MCF 10A (cell line): ENCODE results near the gene ZNF692. TPM values are rescaled to one million over a fixed set of nuclear protein-coding genes. Genes with fewer than 3 reads are reported as not detected.
"Not testable (repeated sequence)": the region's sequence is repeated elsewhere in the genome, so short reads cannot be mapped to it uniquely, and the experiment has no call there.

ENCODE experiments used
- BruUV-seq: library from RNA; stranded (reverse); fragments of 400-500 nt; replicated peaks from 2 replicates; lab custom pipeline; 2021; lab: Mats Ljungman, UMichigan
- CTCF ChIA-PET: fragments of 300-600 bp; sonication (Branson Sonifier 250); formaldehyde crosslinking; extraction: SDS; loops from one replicate; lab custom pipeline; 2021; ENCODE audit warnings: antibody characterized with exemption, inconsistent platforms; lab: Yijun Ruan, JAX
- POLR2A ChIA-PET: fragments of 300-600, 350-650 bp; sonication (Branson Sonifier 250); formaldehyde crosslinking; extraction: SDS; loops from one replicate; lab custom pipeline; 2020; ENCODE audit warnings: antibody characterized with exemption, inconsistent platforms; lab: Yijun Ruan, JAX
- DNase-seq: peaks from one replicate; pipeline ENCODE4 v3.0.0-alpha.2; 2018; ENCODE audit not compliant: unreplicated experiment
- H3K27ac Mint-ChIP-seq: one replicate; pipeline ENCODE4 v1.8.0; 2022; ENCODE audit warnings: mild to moderate bottlenecking, low read depth, mixed read lengths; ENCODE audit not compliant: unreplicated experiment
- H3K27me3 Mint-ChIP-seq: one replicate; pipeline ENCODE4 v1.8.0; 2022; ENCODE audit warnings: mixed read lengths; ENCODE audit not compliant: insufficient read depth, unreplicated experiment
- H3K36me3 Mint-ChIP-seq: one replicate; pipeline ENCODE4 v1.8.0; 2022; ENCODE audit warnings: mild to moderate bottlenecking, moderate library complexity, mixed read lengths; ENCODE audit not compliant: insufficient read depth, unreplicated experiment
- H3K4me1 Mint-ChIP-seq: one replicate; pipeline ENCODE4 v1.8.0; 2022; ENCODE audit warnings: mixed read lengths; ENCODE audit not compliant: insufficient read depth, unreplicated experiment
- H3K4me3 Mint-ChIP-seq: one replicate; pipeline ENCODE4 v1.8.0; 2022; ENCODE audit warnings: mild to moderate bottlenecking, moderate library complexity, mixed read lengths; ENCODE audit not compliant: unreplicated experiment
- H3K9me3 Mint-ChIP-seq: one replicate; pipeline ENCODE4 v1.8.0; 2022; ENCODE audit warnings: mixed read lengths; ENCODE audit not compliant: unreplicated experiment
- intact Hi-C: fragments of 100-400 bp; cut with micrococcal nuclease; formaldehyde crosslinking; loops from 2 replicates; pipeline ENCODE4 v1.14.1; 2022
- total RNA-seq: library from RNA; stranded (reverse); gene quantifications from 2 replicates; pipeline ENCODE4 v1.2.3, GENCODE V29; 2022
- TF ChIP-seq, protein P1 (sequence below): fragments of 200-600 bp; IDR thresholded peaks from one replicate; pipeline ENCODE4 v1.8.0; 2022; ENCODE audit warnings: antibody characterized with exemption, mild to moderate bottlenecking; ENCODE audit not compliant: unreplicated experiment

The ZNF692 gene
- total RNA-seq, 1 experiment from 2014 or later: 103 TPM

DNA sequence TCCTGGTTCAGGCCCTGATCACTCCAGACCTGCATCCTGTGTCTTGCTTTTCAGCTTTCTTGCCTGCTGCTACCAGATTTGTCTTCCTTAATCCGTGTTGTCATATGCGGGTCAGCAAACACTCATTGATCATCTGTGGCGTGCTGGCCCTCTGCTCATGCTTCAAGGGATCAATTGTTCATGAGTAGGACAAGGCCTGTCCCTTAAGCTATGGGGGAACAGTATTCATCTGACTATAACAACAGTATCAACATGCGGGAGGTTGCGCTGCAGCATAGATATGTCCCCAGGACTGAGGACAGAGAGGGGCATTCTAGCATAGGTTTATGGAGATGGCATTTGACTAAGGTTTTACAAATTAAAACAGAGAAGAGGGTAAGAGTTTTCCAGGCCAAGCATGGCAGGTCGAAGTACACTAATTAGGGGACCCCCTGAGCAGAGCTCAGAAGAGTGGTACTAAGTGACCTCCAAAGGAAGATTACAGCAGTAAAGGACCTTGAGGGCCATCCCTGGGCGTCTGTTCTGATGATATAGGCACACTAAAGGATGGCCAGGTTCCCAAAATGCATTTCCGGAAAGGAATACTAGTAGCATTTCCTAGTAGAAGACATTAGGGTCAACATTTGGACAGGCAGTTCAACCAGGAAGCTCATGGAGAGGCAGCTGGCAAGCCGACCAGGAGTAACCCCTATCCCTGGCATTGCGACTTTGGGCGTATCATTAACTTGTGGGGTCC is 21.7 kb downstream of the ZNF692 start:
- H3K36me3 Mint-ChIP-seq: no peaks in the 10 kb centered on the region
- H3K27me3 Mint-ChIP-seq: no peaks in the 10 kb centered on the region
- no peaks in the 10 kb centered on the region for H3K9me3 Mint-ChIP-seq
- intact Hi-C loops: no loop called here
- TF ChIP-seq, protein P1, sequence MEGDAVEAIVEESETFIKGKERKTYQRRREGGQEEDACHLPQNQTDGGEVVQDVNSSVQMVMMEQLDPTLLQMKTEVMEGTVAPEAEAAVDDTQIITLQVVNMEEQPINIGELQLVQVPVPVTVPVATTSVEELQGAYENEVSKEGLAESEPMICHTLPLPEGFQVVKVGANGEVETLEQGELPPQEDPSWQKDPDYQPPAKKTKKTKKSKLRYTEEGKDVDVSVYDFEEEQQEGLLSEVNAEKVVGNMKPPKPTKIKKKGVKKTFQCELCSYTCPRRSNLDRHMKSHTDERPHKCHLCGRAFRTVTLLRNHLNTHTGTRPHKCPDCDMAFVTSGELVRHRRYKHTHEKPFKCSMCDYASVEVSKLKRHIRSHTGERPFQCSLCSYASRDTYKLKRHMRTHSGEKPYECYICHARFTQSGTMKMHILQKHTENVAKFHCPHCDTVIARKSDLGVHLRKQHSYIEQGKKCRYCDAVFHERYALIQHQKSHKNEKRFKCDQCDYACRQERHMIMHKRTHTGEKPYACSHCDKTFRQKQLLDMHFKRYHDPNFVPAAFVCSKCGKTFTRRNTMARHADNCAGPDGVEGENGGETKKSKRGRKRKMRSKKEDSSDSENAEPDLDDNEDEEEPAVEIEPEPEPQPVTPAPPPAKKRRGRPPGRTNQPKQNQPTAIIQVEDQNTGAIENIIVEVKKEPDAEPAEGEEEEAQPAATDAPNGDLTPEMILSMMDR: no peak
- no peak for DNase-seq
- ChIA-PET CTCF (interaction anchor here (0.7 to 5.4 kb wide), 13 partner anchors 10 to 433 kb away, joined by 3 to 87 read pairs (median 4); partner anchors contain the start of genes PGBD2, SH3BP5L and ZNF692), POLR2A (interaction anchor here (0.6 to 9.1 kb wide), 25 partner anchors 10 to 594 kb away, joined by 3 to 234 read pairs (median 4); partner anchors contain the start of genes SH3BP5L and ZNF692)
- no peak overlapping the region for H3K27ac Mint-ChIP-seq
- H3K4me1 Mint-ChIP-seq: peaks cover 16% of the 10 kb centered on the region
- no TSS peak for BruUV-seq
- no peak overlapping the region for H3K4me3 Mint-ChIP-seq

DNA sequence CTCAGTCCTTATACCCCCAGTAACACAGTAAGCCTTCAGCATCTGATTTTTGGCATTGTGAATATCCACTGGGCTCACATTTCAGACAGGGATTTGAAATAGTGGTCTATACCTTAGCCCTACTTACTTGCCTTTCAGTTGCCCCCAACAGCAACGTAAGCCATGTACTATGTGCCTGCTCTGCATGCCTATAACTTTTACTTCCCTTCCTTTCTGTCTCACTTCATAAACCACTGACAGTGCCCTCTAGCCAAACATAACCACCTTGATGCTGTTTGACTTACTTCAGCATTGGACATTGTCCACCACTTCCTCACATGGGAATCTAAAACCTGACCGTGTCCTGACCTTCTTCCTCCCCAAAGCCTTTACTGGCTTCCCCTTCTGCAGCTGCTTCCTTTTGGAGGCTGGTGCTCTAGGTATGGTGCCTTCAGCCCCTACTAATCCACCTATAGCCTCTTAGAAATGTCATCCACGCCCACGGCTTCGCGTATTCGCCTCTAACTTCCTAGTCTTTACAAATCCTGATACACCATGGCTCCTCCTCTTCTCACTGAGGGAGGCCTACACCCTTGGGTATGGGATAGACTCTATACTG is 24.4 kb downstream of the ZNF692 start:
- BruUV-seq: no TSS peak
- Mint-ChIP-seq H3K9me3 (no peaks in the 10 kb centered on the region), H3K4me3 (no peak overlapping the region), H3K27ac (no peak overlapping the region), H3K4me1 (no peaks in the 10 kb centered on the region), H3K36me3 (no peaks in the 10 kb centered on the region), H3K27me3 (no peaks in the 10 kb centered on the region)
- POLR2A ChIA-PET: interaction anchor here (6.3 to 9.1 kb wide), 2 partner anchors 7 to 25 kb away, joined by 227 to 234 read pairs; partner anchors contain the start of genes SH3BP5L and ZNF692
- no peak for DNase-seq
- intact Hi-C loops: no loop called here
- CTCF ChIA-PET: interaction anchor here (1.1 kb wide), 1 partner anchor 26 kb away, joined by 3 read pairs; no protein-coding TSS in a partner anchor
- TF ChIP-seq, protein P1: no peak

GRCh38 chr1:248831842-248832241 is 27.0 kb downstream of the ZNF692 start:
- CTCF ChIA-PET: interaction anchor here (0.5 to 1.2 kb wide), 5 partner anchors 26 to 213 kb away, joined by 3 to 9 read pairs (median 4); no protein-coding TSS in a partner anchor
- intact Hi-C loops: no loop called here

DNA sequence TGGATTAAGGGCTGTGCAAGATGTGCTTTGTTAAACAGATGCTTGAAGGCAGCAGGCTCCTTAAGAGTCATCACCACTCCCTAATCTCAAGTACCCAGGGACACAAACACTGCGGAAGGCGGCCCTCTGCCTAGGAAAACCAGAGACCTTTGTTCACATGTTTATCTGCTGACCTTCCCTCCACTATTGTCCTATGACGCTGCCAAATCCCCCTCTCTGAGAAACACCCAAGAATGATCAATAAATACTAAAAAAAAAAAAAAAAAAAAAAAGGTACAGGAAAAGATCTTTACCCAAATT is 28.2 kb downstream of the ZNF692 start:
- POLR2A ChIA-PET: interaction anchor here (0.7 kb wide), 1 partner anchor 29 kb away, joined by 3 read pairs; no protein-coding TSS in a partner anchor
- H3K4me3 Mint-ChIP-seq, CTCF ChIA-PET, DNase-seq, intact Hi-C loops, BruUV-seq, H3K9me3 Mint-ChIP-seq, H3K27me3 Mint-ChIP-seq, H3K36me3 Mint-ChIP-seq, H3K27ac Mint-ChIP-seq: not testable (repeated sequence)
- peaks cover 16% of the 10 kb centered on the region for H3K4me1 Mint-ChIP-seq

More at GRCh38 chr1:248831842-248832241, 27.0 kb downstream of the ZNF692 start:
- H3K27ac Mint-ChIP-seq: no peak overlapping the region
- no TSS peak for BruUV-seq
- H3K36me3 Mint-ChIP-seq: no peaks in the 10 kb centered on the region
- H3K27me3 Mint-ChIP-seq: no peaks in the 10 kb centered on the region
- TF ChIP-seq, protein P1: no peak
- peaks cover 12% of the 10 kb centered on the region for H3K4me1 Mint-ChIP-seq
- DNase-seq: no peak
- POLR2A ChIA-PET: interaction anchor here (1.0 kb wide), 1 partner anchor 27 kb away, joined by 4 read pairs; the partner anchor contains the start of gene ZNF692
- H3K9me3 Mint-ChIP-seq: no peaks in the 10 kb centered on the region
- H3K4me3 Mint-ChIP-seq: no peak overlapping the region
